Hematopoietic multipotent progenitor cell (in vitro differentiated cells): Measurements from ENCODE around the gene ZNF662. TPM values are rescaled to one million over a fixed set of nuclear protein-coding genes. Genes with fewer than 3 reads are reported as not detected.

Source experiments
- DNase-seq, 3 donors: peaks; one replicate each; pipeline ENCODE4 v3.0.0-alpha.2; 2011 to 2015; ENCODE audit warnings: low read depth in 2 of 3, low spot score in 2 of 3
- total RNA-seq: library from RNA; depleted of rRNA; stranded (reverse); fragments of >200 nt; gene quantifications from one replicate; pipeline ENCODE4 v1.2.3, GENCODE V29; 2012

Gene ZNF662
- total RNA-seq, 1 donor, result 7.3 TPM

DNA sequence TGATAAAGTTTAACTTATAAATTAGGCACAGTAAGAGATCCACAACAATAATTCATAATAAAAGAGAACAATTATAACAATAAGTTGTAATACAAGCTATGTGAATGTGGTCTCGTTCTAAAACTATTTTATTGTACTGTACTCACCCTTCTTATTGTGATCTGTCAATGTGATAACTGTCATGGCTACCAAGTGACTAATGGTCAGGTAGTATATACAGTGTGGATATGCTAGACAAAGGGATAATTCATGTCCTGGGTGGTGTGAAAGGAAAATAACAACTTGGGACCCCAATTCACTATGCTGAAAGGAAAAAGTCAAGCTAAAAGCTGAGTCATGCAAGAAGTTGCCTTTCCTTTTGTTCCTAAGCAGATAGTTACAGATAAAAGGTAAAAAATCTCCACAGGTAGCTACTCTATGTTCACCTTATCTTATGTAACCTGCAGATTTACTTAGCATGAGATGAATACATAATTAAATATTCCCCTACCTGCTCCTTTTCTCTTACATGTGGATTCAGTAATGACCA, 19.6 kb upstream of the ZNF662 start:
- no peak for DNase-seq

DNA sequence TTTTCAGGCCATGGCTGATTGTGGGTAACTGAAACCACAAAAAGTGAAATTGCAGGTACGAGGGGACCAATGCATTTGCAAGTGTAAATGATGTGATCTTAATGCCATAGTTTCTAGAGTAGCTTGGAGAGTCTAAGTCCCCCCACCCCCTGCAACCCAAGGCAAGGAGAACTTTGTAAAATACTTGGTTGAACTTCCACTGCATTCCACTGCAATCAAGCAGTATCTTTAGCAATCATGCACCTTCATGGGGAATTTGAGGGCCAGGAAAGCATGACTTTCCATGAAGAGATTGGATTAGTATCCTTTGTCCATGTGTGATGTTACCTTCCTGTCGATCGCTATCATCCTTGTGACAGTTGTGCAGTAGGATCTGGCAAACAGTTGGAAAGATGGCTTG, 18.9 kb upstream of the ZNF662 start:
- no peak for DNase-seq

DNA sequence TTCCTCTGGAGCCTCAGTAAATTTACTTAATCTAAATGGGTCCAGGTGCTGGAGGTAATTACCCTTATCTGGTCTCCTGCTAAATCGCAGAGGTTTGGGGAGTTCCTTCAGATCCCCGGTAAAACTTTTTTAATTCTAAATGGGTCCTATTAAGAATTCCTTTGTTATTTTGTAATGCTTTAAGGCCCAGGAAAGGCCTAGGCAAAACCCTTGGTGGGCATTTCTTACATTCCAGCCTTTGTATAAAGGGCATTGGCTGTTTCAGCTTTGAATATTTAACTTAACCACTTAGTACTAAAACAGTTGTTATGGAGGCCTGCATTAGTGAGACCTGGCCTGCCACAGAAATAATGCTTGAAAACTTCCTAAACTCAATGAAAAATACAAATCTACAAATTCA, 14.9 kb upstream of the ZNF662 start:
- no peak for DNase-seq

DNA sequence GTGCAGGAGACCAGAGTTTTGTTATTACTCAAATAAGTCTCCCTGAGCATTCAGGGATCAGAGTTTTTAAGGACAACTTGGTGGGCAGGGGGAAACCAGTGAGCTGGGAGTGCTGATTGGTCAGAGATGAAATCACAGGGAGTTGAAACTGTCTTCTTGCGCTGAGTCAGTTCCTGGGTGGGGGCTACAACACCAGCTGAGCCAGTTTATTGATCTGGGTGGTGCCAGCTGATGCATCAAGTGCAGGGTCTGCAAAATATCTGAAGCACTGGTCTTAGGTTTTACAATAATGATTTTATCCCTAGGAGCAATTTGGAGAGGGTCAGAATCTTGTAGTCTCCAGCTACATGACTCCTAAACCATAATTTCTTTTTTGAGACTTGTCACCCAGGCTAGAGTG, 13.8 kb upstream of the ZNF662 start:
- DNase-seq, result no peak

DNA sequence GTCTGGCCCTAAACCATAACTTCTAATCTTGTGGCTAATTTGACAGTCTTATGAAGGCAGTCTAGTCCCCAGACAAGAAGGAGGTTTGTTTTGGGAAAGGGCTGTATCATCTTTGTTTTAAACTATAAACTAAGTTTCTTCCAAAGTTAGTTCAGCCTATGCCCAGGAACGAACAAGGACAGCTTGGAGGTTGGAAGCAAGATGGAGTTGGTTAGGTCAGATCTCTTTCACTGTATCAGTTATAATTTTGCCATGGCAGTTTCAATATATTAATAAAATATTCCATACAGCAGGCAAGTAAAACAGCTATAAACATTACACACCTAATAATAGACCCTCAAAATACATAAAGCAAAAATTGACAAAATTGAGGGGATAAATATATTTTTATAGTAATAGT, 13.1 kb upstream of the ZNF662 start:
- no peak for DNase-seq

DNA sequence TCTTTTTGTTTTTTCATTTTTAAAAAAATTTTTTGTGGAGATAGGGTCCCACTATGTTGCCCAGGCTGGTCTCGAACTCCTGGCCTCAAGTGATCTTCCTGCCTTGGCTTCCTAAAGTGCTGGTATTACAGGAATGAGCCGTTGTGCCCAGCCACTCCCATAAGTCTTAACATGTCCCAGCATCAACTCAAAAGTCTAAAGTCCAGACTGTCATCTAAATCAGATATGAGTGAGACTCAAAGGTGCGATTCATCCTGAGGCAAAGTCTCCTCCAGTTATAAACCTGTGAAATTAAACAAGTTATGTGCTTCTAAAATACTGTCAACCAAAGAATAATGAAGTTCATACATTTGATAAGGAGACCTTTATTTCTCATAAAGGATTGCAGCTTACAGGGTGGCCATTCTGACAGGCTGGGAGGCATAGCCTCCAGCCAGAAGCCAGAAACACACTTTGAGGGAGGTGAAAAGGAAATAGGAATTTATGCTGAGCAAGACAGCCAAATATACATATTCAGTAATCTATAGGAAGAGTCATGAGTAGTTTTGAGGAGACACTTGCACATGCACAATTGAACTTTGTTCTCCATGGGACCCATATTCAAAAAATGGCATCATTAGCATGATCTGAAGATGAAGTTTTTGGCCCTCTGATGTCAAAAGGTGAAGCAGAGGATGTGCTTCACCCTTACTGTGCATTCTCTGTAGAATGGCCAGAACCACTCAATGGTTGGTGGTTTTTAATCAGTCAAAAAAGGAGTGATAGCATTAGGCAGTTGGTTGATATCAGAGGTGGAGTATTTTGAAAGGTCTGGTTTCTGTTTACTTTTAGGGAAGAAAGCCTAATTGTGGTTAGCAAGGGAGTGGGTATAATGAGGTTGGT, 11.0 kb upstream of the ZNF662 start:
- DNase-seq, result peak in 1 of 3 donors; percentile 7

DNA sequence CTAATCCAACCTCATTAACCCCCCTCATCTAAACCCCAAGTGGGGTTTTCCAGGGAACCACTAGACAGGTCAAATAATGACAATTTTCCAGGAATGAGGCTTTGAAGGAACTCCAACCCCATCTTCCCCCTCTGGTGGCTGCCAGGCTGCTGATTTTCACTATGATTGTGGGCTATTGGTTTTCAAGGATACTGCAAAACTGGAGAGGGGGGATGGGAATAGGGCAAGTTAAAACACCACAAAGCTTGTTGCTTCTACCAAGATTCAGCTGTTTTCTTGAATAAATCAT, 10.4 kb upstream of the ZNF662 start:
- DNase-seq, result no peak

DNA sequence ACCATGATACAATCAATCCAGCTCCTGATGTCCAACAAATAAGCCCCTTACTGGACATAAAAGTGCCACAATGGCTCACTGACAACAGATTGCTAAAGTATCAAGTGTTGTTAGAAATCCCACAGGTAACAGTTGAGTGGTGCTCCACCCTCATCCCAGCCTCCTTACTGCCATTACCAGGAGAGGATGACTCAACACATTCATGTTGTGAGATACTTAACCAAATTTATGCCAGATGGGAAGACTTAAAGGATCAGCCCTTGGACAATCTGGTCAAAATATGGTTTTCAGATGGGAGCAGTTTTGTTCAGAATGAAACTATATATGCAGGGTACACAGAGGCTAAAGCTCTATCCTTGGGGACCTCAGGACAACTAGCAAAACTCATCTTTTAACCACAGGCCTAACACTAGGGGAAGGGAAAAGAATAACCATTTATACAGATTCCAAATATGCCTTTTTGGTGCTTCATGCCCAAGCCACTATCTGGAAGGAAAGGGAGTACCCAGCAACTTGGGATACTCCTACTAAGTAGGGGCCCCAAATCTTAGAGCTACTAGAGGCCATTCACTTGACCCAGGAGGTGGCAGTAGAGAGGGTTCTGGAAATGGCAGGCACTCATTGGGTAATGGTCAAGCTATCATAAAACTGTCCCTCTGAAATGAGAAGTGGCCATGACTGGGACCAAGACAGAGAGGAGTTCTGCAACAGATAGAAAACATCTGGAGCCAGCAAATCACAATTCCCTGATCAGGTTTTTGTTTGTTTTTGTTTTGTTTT, 6.9 kb upstream of the ZNF662 start:
- DNase-seq, result no peak

DNA sequence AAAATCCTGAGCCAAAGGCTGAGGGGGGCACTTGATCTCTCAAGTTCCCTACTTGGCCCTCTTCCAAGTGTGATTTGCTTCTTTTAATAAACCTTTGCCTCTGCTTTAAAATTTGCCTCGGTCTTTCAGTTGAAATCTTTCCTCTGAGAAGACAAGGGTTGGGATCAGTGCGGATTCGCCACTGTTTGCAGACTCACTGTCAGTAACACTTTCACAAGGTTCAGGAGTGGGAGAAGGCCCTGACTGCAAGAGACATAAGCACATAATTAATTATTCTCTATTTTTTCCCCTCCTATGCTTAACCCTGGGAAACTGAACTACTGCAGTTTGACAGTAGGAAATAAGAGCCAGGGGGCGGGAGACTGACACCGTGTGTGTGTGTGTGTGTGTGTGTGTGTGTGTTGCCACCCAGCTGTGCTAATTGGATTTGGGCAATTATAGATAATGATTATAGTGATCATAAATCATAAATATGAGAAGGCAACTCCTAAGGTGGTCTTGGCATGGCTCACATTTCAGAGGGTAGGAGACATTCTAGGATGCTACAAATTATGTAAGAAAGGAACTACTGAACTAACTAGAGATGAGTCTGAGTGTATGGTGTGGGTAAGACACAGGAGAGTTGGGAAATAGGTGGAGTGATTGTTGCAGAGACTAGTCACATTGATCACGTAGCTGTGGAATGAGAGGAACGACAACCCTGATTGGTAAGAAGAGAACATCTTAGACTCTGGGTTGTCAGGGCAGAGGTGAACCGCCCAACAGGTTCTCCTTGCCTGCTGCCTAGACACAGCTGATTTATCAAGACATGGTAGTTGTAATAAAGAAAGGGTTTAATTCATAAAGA, 5.5 kb upstream of the ZNF662 start:
- DNase-seq, result no peak

DNA sequence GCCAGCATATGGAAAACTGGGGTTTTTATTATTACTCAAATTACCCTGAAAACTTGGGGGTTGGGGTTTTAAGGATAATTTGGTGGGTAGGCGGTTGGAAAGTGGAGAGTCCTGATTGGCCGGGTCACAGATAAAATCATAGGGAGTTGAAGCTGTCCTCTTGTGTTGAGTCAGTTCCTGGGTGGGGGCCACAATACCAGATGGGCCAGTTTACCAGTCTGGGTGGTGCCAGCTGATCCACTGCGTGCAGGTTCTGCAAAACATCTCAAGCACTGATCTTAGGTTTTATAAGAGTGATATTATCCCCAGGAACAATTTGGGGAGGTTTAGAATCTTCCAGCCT, 4.9 kb upstream of the ZNF662 start:
- DNase-seq, result no peak

DNA sequence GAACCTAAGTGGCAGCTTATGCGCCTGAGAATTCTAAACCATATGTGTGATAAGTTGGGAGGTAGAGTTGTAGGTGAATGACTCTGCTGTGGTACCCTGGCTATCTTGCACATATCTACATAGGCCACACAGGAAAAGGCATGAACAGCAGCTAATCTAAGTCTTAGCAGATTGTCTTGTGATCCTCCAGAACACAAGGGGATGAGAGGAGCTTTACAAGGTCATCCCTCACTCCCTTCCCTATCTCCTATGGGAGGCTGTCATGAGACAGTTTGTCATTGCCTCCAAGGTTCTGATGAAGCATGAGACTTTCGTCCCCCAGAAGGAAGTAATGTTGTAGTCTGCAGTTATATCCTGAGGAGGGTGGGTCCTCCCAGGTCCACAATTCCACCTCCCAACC, 3.7 kb upstream of the ZNF662 start:
- no peak for DNase-seq

DNA sequence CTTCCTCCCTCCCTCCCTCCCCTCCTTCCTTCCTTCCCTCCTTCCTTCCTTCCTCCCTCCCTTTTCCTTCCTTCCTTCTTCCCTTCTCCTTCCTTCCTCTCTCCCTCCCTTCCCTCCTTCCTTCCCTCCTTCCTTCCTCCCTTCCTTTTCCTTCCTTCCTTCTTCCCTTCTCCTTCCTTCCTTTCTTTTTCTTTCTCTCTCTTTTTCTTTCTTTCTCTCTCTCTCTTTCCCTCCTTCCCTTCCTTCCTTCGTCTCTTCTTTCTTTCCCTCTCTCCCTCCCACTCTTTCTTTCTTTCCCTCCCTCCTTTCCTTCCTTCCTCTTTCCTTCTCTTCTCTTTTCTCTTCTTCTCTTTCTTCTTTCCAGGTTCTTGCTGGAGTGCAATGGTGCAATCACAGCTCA, 1.9 kb upstream of the ZNF662 start:
- DNase-seq, result no peak

DNA sequence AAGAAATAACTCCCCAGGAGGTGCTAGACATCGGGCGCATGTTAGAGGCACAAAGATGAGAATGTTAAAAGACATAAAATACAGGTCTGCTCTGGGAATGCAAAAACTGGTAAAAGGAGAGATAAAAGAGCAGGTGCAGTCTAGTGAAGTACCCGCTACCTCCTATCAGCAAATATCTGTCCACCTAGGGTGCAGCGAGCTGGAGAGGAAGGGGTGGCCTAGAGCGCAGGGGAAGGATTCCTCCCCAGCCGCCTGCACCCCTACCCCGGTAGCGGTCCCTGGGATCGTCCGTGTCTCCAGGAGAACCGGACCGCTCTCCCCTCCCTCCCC, 237 bp upstream of the ZNF662 start:
- DNase-seq, result no peak

DNA sequence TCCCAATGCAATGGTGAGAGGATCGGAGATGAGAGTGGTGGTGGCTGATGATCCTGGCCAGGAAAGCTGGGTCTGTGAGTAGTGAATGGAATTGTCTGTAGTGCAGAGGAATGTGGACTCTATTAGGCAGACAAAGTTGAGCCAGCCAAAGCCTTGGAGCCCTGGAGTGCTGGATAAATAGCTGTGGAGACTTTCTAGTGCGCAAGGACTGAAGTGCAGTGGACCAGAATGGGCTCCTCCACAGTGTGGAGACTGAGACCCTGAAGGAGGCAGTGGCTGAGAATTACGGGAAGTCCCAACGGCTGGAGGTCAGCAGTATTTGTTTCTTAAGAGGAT, 874 bp downstream of the ZNF662 start:
- DNase-seq, result no peak

DNA sequence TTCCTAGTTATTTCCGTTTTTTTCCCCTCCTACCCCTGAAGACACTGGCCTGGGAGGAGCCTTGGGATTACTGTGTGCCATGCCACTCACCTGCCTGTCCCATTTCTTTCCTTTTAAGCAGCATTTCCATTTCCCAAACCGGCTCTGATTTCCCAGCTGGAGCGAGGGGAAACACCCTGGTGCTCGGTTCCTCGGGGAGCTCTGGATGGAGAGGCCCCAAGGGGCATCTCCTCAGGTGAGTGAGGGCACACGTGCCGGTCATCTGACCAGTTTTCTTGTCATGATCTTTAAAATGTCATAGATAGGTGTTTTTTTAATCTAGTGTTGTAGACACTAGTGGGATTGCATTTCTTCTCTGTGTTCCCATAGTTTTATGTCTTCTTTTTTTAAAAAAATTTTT, 2.7 kb downstream of the ZNF662 start:
- DNase-seq, result no peak

DNA sequence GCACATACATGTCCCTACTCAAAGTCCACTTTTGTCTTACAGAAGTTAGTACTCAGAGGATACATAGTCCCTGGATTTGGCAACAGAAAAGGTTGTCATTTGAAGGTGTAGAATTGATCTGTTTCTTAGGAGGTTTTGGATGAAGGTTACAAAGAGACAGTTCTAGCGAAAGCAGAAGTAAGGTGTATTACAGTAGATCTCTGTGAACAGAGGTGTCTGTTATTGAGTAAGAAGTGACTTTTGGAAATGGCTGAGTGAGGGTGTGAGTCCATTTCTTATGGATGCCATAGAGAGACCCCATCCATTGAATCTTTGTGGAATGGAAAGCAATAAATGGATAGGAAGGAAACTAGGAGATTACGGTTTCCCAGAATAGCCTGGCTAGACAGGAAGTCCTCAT, 5.6 kb downstream of the ZNF662 start:
- no peak for DNase-seq

DNA sequence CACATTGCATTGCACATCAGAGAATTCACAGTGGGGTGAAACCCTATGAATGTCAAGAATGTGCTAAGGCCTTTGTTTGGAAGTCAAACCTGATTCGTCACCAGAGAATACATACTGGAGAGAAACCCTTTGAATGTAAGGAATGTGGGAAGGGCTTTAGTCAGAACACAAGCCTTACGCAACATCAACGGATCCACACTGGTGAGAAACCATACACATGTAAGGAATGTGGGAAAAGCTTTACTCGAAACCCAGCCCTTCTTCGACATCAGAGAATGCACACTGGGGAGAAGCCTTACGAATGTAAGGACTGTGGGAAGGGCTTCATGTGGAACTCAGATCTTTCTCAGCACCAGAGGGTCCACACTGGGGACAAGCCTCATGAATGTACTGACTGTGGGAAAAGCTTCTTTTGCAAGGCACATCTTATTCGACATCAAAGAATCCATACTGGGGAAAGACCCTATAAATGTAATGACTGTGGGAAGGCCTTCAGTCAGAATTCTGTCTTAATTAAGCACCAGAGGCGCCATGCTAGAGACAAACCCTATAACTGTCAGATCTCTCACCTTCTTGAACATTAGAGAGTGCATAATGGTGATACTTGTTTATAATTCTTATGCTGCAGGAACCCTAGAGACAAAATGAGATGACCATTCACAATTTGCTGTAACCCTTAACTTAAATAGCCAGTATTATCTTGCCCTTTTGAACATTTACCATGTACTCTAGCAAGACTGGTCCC, 9.0 kb downstream of the ZNF662 start:
- DNase-seq, result peak in 1 of 3 donors; percentile 6

DNA sequence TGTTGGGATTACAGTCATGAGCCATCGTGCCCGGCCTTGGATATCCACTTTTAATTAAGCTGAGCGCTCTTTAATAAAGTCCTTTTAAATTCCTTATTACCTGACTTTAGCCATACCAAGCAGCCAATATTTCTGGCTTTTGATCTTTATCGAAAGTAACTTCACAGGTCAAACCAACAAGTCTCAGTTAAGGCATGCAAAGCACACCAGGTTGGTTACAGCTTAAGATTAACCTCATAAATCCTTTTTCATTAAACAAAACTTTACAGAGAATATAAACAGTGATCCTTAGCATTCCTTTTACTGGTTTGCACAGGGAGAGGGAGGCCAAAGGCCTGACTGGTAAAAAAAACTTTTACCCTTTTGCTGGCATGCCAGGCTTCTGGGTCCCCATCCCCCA, 17.7 kb downstream of the ZNF662 start:
- DNase-seq, result no peak

DNA sequence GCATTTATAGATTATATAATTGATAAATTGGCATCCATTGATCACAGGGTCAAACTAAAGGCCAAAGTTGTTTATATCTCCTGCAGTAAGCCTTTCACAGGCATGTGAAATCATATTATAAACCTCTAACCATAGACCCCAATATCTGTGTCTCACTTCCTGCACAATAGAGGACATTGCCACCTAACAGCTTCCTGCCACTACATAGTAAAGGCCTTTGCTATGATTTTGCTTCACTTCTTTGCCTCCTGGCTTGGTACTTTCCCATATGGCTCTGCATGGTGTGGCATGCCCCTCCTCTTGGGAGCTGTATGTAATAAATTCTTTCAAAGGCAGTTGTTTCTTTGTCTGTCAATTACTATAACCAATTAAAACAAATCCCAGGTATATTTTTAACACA, 20.4 kb downstream of the ZNF662 start:
- no peak for DNase-seq

DNA sequence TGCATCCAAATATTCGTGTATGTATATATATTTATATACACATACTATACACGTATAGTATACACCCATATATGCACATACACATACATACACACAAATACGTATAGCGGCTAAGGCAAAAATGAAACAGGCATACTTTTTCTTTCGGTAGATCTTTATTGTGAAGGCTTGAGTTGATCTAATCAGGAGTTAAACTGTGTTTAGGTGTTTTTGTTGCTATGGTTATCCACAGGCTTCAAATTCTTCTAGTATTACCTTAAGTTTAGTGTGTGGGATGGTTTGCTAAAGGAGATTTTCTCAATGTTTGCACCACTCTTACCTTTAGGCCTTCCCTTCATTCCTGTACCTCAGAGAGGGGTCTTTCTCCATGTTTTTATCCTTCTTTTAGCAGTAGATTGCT, 28.2 kb downstream of the ZNF662 start:
- no peak for DNase-seq

DNA sequence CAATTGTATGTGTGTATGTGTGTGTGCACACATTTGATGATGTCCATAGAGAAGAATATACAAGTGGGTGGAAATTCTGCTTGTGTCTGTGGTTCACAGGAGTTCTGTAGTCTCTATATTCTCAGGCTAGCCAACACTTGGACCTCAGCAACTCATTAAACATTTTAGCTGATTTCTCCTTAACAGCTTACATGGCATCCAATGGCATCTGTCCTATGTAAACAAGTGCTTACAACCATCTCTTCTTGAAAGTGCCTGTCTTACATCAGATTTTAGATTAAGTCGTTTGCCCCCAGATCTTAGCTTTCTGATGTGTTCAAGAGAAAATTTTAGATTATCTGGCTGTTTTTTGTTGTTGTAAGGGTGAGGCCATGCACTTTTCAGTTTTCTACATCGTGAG, 29.0 kb downstream of the ZNF662 start:
- no peak for DNase-seq
